ENCODE measurements around the gene SMIM30.

SMIM30 gene

GRCh38 chr7:113100121-113100603 is 18.2 kb downstream of the SMIM30 start:
- no peak for DNase-seq (ENCODE audit: low spot score)

- no peak for DNase-seq (ENCODE audit: low spot score)
Observed at GRCh38 chr7:113099284-113099919, 19.0 kb downstream of the SMIM30 start.

- no peak for DNase-seq (ENCODE audit: low spot score)
Observed at GRCh38 chr7:113094517-113095249, 23.7 kb downstream of the SMIM30 start.

GRCh38 chr7:113093561-113093960 is 24.8 kb downstream of the SMIM30 start:
- no peak for DNase-seq (ENCODE audit: low spot score)

- DNase-seq (ENCODE audit: low spot score): no peak
Observed at GRCh38 chr7:113092762-113093161, 25.6 kb downstream of the SMIM30 start.

GRCh38 chr7:113087071-113087998 is 31.0 kb downstream of the SMIM30 start:
- peak; percentile 92 for DNase-seq (ENCODE audit: low spot score)

- peak; percentile 83 for DNase-seq (ENCODE audit: low spot score)
Observed at GRCh38 chr7:113086431-113086888, 31.9 kb downstream of the SMIM30 start, which contains the start of gene GPR85. Gene GPR85, minus strand, starts transcription at chr7:113086827. Its CDS starts 2,106 bp downstream, at chr7:113084721.

GRCh38 chr7:113085781-113086390 is 32.5 kb downstream of the SMIM30 start:
- no peak for DNase-seq (ENCODE audit: low spot score)

- DNase-seq (ENCODE audit: low spot score): no peak
Observed at GRCh38 chr7:113084496-113085172, 33.7 kb downstream of the SMIM30 start.

- DNase-seq (ENCODE audit: low spot score): no peak
Observed at GRCh38 chr7:113083816-113084495, 34.4 kb downstream of the SMIM30 start.

- DNase-seq (ENCODE audit: low spot score): no peak
Observed at GRCh38 chr7:113083132-113083815, 35.1 kb downstream of the SMIM30 start.

GRCh38 chr7:113078331-113078730 is 40.0 kb downstream of the SMIM30 start:
- no peak for DNase-seq (ENCODE audit: low spot score)

- DNase-seq (ENCODE audit: low spot score): no peak
Observed at GRCh38 chr7:113076703-113077102, 41.7 kb downstream of the SMIM30 start.

- DNase-seq (ENCODE audit: low spot score): no peak
Observed at GRCh38 chr7:113071465-113071864, 46.9 kb downstream of the SMIM30 start.

Data from COLO829 (cell line).